Loucy (cell line): Measurements from ENCODE around the gene C3AR1.
"Not testable (repeated sequence)": the region's sequence is repeated elsewhere in the genome, so short reads cannot be mapped to it uniquely, and the experiment has no call there.

Source experiments
- H2AFZ ChIP-seq: fragments of 200-600 bp; sonication (generic); 2 replicates; pipeline ENCODE4 v1.6.0; 2016; ENCODE audit warnings: antibody characterized with exemption, mild to moderate bottlenecking, low read length, moderate library complexity
- H3F3A ChIP-seq: fragments of 200-600 bp; 2 replicates; pipeline ENCODE4 v1.6.0; 2016; ENCODE audit warnings: antibody characterized with exemption, low read depth, mild to moderate bottlenecking
- H3K27me3 ChIP-seq: fragments of 200-600 bp; sonication (generic); 2 replicates; pipeline ENCODE4 v1.6.1; 2014; ENCODE audit warnings: low read length, mild to moderate bottlenecking; ENCODE audit not compliant: insufficient read depth, poor library complexity, severe bottlenecking
- H3K36me3 ChIP-seq: fragments of 200-600 bp; sonication (generic); 2 replicates; pipeline ENCODE4 v1.6.1; 2016; ENCODE audit warnings: low read length; ENCODE audit not compliant: insufficient read depth
- H3K4me1 ChIP-seq: fragments of 200-600 bp; sonication (generic); 2 replicates; pipeline ENCODE4 v1.5.1; 2014; ENCODE audit warnings: low read length, mild to moderate bottlenecking; ENCODE audit not compliant: insufficient read depth, poor library complexity, severe bottlenecking
- H3K4me2 ChIP-seq: fragments of 200-600 bp; sonication (generic); 2 replicates; pipeline ENCODE4 v1.6.0; 2014; ENCODE audit warnings: antibody characterized with exemption, low read length, low read depth, mild to moderate bottlenecking; ENCODE audit not compliant: poor library complexity, severe bottlenecking
- H3K4me3 ChIP-seq: fragments of 200-600 bp; sonication (generic); 2 replicates; pipeline ENCODE4 v1.5.1; 2014; ENCODE audit warnings: low read length, mild to moderate bottlenecking, mixed read lengths; ENCODE audit not compliant: poor library complexity, severe bottlenecking
- H3K79me2 ChIP-seq: fragments of 200-600 bp; sonication (generic); 2 replicates; pipeline ENCODE4 v1.6.1; 2014; ENCODE audit warnings: low read length; ENCODE audit not compliant: insufficient read depth
- H3K9ac ChIP-seq: fragments of 200-600 bp; sonication (generic); 2 replicates; pipeline ENCODE4 v1.6.0; 2014; ENCODE audit warnings: mild to moderate bottlenecking, low read depth, low read length, moderate library complexity; ENCODE audit not compliant: poor library complexity, severe bottlenecking
- H3K9me2 ChIP-seq: fragments of 200-600 bp; sonication (generic); replicated peaks from 2 replicates; pipeline ENCODE4 v1.6.1; 2016; ENCODE audit warnings: low read depth, low read length, mixed read lengths
- H3K9me3 ChIP-seq: fragments of 200-600 bp; sonication (generic); 2 replicates; pipeline ENCODE4 v1.6.1; 2014; ENCODE audit warnings: mild to moderate bottlenecking, antibody characterized with exemption, low read length, low read depth; ENCODE audit not compliant: insufficient read depth
- H4K20me1 ChIP-seq: fragments of 200-600 bp; sonication (generic); 2 replicates; pipeline ENCODE4 v1.6.0; 2014; ENCODE audit warnings: antibody characterized with exemption, low read length, mild to moderate bottlenecking; ENCODE audit not compliant: insufficient read depth, poor library complexity, severe bottlenecking
- EZH2phosphoT487 ChIP-seq: fragments of 200-600 bp; IDR thresholded peaks from 2 replicates; pipeline ENCODE4 v1.6.1; 2018; ENCODE audit warnings: antibody characterized with exemption, mild to moderate bottlenecking, moderate library complexity, borderline replicate concordance
- TF ChIP-seq, protein P1 (sequence below): fragments of 200-600 bp; sonication (generic); conservative IDR thresholded peaks from 2 replicates; pipeline ENCODE4 v1.5.1; 2014; ENCODE audit warnings: mild to moderate bottlenecking, antibody characterized with exemption, low read length

The C3AR1 gene

GRCh38 chr12:8065991-8066594 lies at the start of gene C3AR1:
Gene C3AR1, minus strand, starts transcription at chr12:8066359. Its CDS starts 6,174 bp downstream, at chr12:8060185.
- no peaks in the 10 kb centered on the region for H4K20me1 ChIP-seq
- H3K36me3 ChIP-seq: no peaks in the 10 kb centered on the region
- peaks cover 8% of the 10 kb centered on the region for H3F3A ChIP-seq
- H3K79me2 ChIP-seq: no peaks in the 10 kb centered on the region
- no peak for TF ChIP-seq EZH2phosphoT487
- TF ChIP-seq, protein P1, sequence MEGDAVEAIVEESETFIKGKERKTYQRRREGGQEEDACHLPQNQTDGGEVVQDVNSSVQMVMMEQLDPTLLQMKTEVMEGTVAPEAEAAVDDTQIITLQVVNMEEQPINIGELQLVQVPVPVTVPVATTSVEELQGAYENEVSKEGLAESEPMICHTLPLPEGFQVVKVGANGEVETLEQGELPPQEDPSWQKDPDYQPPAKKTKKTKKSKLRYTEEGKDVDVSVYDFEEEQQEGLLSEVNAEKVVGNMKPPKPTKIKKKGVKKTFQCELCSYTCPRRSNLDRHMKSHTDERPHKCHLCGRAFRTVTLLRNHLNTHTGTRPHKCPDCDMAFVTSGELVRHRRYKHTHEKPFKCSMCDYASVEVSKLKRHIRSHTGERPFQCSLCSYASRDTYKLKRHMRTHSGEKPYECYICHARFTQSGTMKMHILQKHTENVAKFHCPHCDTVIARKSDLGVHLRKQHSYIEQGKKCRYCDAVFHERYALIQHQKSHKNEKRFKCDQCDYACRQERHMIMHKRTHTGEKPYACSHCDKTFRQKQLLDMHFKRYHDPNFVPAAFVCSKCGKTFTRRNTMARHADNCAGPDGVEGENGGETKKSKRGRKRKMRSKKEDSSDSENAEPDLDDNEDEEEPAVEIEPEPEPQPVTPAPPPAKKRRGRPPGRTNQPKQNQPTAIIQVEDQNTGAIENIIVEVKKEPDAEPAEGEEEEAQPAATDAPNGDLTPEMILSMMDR: no peak
- H3K9ac ChIP-seq: peak within 1 kb of the TSS; percentile 46
- H3K4me3 ChIP-seq: peak within 1 kb of the TSS; percentile 59
- peak within 1 kb of the TSS; percentile 17 for H2AFZ ChIP-seq
- peaks cover 31% of the 10 kb centered on the region for H3K4me1 ChIP-seq
- peak within 1 kb of the TSS; percentile 71 for H3K4me2 ChIP-seq
- H3K9me2 ChIP-seq: no peaks in the 10 kb centered on the region
- H3K27me3 ChIP-seq: no peaks in the 10 kb centered on the region
- H3K9me3 ChIP-seq: no peaks in the 10 kb centered on the region

DNA sequence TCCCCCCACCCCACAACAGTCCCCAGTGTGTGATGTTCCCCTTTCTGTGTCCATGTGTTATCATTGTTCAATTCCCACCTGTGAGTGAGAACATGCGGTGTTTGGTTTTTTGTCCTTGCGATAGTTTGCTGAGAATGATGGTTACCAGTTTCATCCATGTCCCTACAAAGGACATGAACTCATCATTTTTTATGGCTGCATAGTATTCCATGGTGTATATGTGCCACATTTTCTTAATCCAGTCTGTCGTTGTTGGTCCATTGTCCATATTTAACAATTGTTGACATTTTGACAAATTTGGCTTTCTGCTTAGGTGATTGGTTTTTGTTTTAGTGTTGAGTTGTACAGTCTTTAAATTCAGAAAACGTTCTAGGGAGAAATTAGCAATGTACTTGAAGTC lies 47.0 kb upstream of the C3AR1 start:
- H3K27me3 ChIP-seq, H3K9ac ChIP-seq, H3F3A ChIP-seq, H3K9me3 ChIP-seq, H3K4me1 ChIP-seq, H3K79me2 ChIP-seq, H3K4me3 ChIP-seq, H3K36me3 ChIP-seq, H4K20me1 ChIP-seq, H2AFZ ChIP-seq, H3K9me2 ChIP-seq, H3K4me2 ChIP-seq: not testable (repeated sequence)

DNA sequence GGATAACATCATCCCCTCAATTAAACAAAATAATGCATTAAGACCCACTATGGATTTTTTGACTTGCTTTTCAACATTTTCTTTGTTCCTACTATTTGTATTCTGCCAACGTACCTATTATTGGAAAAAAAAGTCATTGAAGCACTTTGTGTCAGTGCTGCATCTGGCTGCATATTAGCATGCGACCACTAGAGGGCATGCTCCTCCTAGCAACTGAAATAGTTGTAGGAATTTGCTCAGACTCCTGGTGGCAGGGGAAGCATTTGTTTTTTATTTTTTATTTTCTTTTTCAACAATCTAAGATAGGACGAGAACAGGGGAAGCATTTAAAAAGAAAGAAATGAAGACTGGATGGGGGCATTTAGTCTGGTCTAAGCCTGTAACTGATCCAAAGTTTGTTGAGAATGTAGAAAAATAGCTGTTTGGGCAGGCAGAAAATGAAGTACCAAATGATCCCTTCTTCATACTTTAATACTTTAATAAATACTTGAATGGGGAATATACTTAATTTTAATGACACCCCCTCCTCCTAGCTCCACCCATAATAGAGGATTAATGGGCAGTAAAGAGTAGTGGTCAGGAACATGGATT lies 42.7 kb upstream of the C3AR1 start:
- no peaks in the 10 kb centered on the region for H4K20me1 ChIP-seq
- H2AFZ ChIP-seq: peak overlapping the region; percentile 39; the same call in 1 of the 2 replicates
- no peaks in the 10 kb centered on the region for H3F3A ChIP-seq
- no peaks in the 10 kb centered on the region for H3K36me3 ChIP-seq
- no peak overlapping the region for H3K4me3 ChIP-seq
- H3K79me2 ChIP-seq: no peaks in the 10 kb centered on the region
- TF ChIP-seq, protein P1: peak; percentile 100
- no peak for TF ChIP-seq EZH2phosphoT487
- H3K4me2 ChIP-seq: no peak overlapping the region
- no peaks in the 10 kb centered on the region for H3K4me1 ChIP-seq
- H3K9me3 ChIP-seq: no peaks in the 10 kb centered on the region
- peak overlapping the region; percentile 18 for H3K9ac ChIP-seq
- no peaks in the 10 kb centered on the region for H3K9me2 ChIP-seq
- no peaks in the 10 kb centered on the region for H3K27me3 ChIP-seq

GRCh38 chr12:8099235-8099634 lies 33.1 kb upstream of the C3AR1 start:
- Histone ChIP-seq H3K4me3 (no peak overlapping the region), H3K4me2 (no peak overlapping the region), H3K9me3 (no peaks in the 10 kb centered on the region), H3K9ac (no peak overlapping the region), H3K79me2 (no peaks in the 10 kb centered on the region), H2AFZ (no peak overlapping the region), H3F3A (no peaks in the 10 kb centered on the region), H3K36me3 (peaks cover 30% of the 10 kb centered on the region; the same call in 1 of the 2 replicates), H3K9me2 (no peaks in the 10 kb centered on the region), H4K20me1 (no peaks in the 10 kb centered on the region), H3K4me1 (no peaks in the 10 kb centered on the region), H3K27me3 (no peaks in the 10 kb centered on the region)
- no peak for TF ChIP-seq EZH2phosphoT487
- TF ChIP-seq, protein P1: no peak
